ENCODE data around the gene ADORA2B. TPM values are rescaled to one million over a fixed set of nuclear protein-coding genes. Genes with fewer than 3 reads are reported as not detected.
"Not testable (repeated sequence)": the region's sequence is repeated elsewhere in the genome, so short reads cannot be mapped to it uniquely, and the experiment has no call there.

ADORA2B gene
- total RNA-seq, 2 experiments from 2014 or later = 0.13 to 0.40 TPM

- Mint-ChIP-seq H3K36me3 (ENCODE audit: low read depth) (no peaks in the 10 kb centered on the region), H3K27me3 (peaks cover 41% of the 10 kb centered on the region), H3K4me3 (no peak overlapping the region), H3K4me1 (peaks cover 3% of the 10 kb centered on the region), H3K9me3 (no peaks in the 10 kb centered on the region), H3K27ac (no peak overlapping the region)
- POLR2A ChIA-PET = interaction anchor here (1.5 kb wide), 1 partner anchor 9 kb away, joined by 5 read pairs; no protein-coding TSS in a partner anchor
- CTCF ChIA-PET = no interaction called here
- DNase-seq = no peak
Measured at GRCh38 chr17:15967706-15968399, 22.9 kb downstream of the ADORA2B start.

GRCh38 chr17:15969463-15969862 lies 24.5 kb downstream of the ADORA2B start:
- no peak overlapping the region for H3K4me3 Mint-ChIP-seq
- H3K36me3 Mint-ChIP-seq (ENCODE audit: low read depth) = no peaks in the 10 kb centered on the region
- POLR2A ChIA-PET = interaction anchor here (1.5 kb wide), 1 partner anchor 10 kb away, joined by 5 read pairs; no protein-coding TSS in a partner anchor
- H3K27me3 Mint-ChIP-seq = peaks cover 33% of the 10 kb centered on the region
- H3K27ac Mint-ChIP-seq = no peak overlapping the region
- CTCF ChIA-PET = no interaction called here
- H3K4me1 Mint-ChIP-seq = peaks cover 3% of the 10 kb centered on the region
- DNase-seq = no peak
- H3K9me3 Mint-ChIP-seq = no peaks in the 10 kb centered on the region

- Mint-ChIP-seq H3K27me3 (peaks cover 28% of the 10 kb centered on the region), H3K4me3 (no peak overlapping the region), H3K36me3 (ENCODE audit: low read depth) (no peaks in the 10 kb centered on the region), H3K9me3 (no peaks in the 10 kb centered on the region), H3K27ac (no peak overlapping the region), H3K4me1 (peaks cover 3% of the 10 kb centered on the region)
- ChIA-PET POLR2A (interaction anchor here (1.0 kb wide), 1 partner anchor 12 kb away, joined by 4 read pairs; no protein-coding TSS in a partner anchor), CTCF (no interaction called here)
- DNase-seq = no peak
Measured at GRCh38 chr17:15970500-15970899, 25.6 kb downstream of the ADORA2B start.

GRCh38 chr17:15971098-15971678 lies 26.3 kb downstream of the ADORA2B start:
- Mint-ChIP-seq H3K9me3 (no peaks in the 10 kb centered on the region), H3K36me3 (ENCODE audit: low read depth) (no peaks in the 10 kb centered on the region), H3K27ac (no peak overlapping the region), H3K27me3 (peaks cover 25% of the 10 kb centered on the region), H3K4me1 (peaks cover 3% of the 10 kb centered on the region), H3K4me3 (no peak overlapping the region)
- ChIA-PET CTCF (no interaction called here), POLR2A (no interaction called here)
- DNase-seq = no peak

GRCh38 chr17:15971882-15972281 lies 27.0 kb downstream of the ADORA2B start:
- Mint-ChIP-seq H3K4me1 (no peaks in the 10 kb centered on the region), H3K27ac (no peak overlapping the region), H3K9me3 (no peaks in the 10 kb centered on the region), H3K36me3 (ENCODE audit: low read depth) (no peaks in the 10 kb centered on the region), H3K27me3 (peaks cover 21% of the 10 kb centered on the region), H3K4me3 (no peak overlapping the region)
- DNase-seq = no peak
- ChIA-PET POLR2A (no interaction called here), CTCF (no interaction called here)

- CTCF ChIA-PET = no interaction called here
- Mint-ChIP-seq H3K36me3 (ENCODE audit: low read depth) (no peaks in the 10 kb centered on the region), H3K4me1 (no peaks in the 10 kb centered on the region), H3K27ac (no peak overlapping the region), H3K4me3 (no peak overlapping the region), H3K9me3 (no peaks in the 10 kb centered on the region), H3K27me3 (peaks cover 21% of the 10 kb centered on the region)
- POLR2A ChIA-PET = no interaction called here
- DNase-seq = no peak
Measured at GRCh38 chr17:15972497-15972951, 27.6 kb downstream of the ADORA2B start.

GRCh38 chr17:15973016-15973415 lies 28.1 kb downstream of the ADORA2B start:
- Mint-ChIP-seq H3K27ac (no peak overlapping the region), H3K4me1 (no peaks in the 10 kb centered on the region), H3K27me3 (peaks cover 17% of the 10 kb centered on the region), H3K36me3 (ENCODE audit: low read depth) (peaks cover 2% of the 10 kb centered on the region), H3K9me3 (no peaks in the 10 kb centered on the region), H3K4me3 (no peak overlapping the region)
- CTCF ChIA-PET = no interaction called here
- no peak for DNase-seq
- POLR2A ChIA-PET = no interaction called here

GRCh38 chr17:15973834-15974233 lies 28.9 kb downstream of the ADORA2B start:
- peaks cover 3% of the 10 kb centered on the region for H3K36me3 Mint-ChIP-seq (ENCODE audit: low read depth)
- H3K4me3 Mint-ChIP-seq = no peak overlapping the region
- ChIA-PET POLR2A (no interaction called here), CTCF (no interaction called here)
- no peaks in the 10 kb centered on the region for H3K4me1 Mint-ChIP-seq
- no peak overlapping the region for H3K27ac Mint-ChIP-seq
- no peak for DNase-seq
- no peaks in the 10 kb centered on the region for H3K9me3 Mint-ChIP-seq
- peaks cover 14% of the 10 kb centered on the region for H3K27me3 Mint-ChIP-seq

GRCh38 chr17:15977894-15978293 lies 33.0 kb downstream of the ADORA2B start:
- CTCF ChIA-PET = no interaction called here
- Mint-ChIP-seq H3K27ac (no peak overlapping the region), H3K36me3 (ENCODE audit: low read depth) (peaks cover 17% of the 10 kb centered on the region), H3K9me3 (no peaks in the 10 kb centered on the region), H3K4me3 (no peak overlapping the region), H3K27me3 (no peaks in the 10 kb centered on the region), H3K4me1 (peaks cover 17% of the 10 kb centered on the region)
- POLR2A ChIA-PET = no interaction called here
- no peak for DNase-seq

GRCh38 chr17:15978606-15979005 lies 33.7 kb downstream of the ADORA2B start:
- peaks cover 17% of the 10 kb centered on the region for H3K4me1 Mint-ChIP-seq
- no peak for DNase-seq
- ChIA-PET CTCF (no interaction called here), POLR2A (no interaction called here)
- H3K4me3 Mint-ChIP-seq = no peak overlapping the region
- H3K36me3 Mint-ChIP-seq (ENCODE audit: low read depth) = peaks cover 17% of the 10 kb centered on the region
- no peaks in the 10 kb centered on the region for H3K27me3 Mint-ChIP-seq
- no peaks in the 10 kb centered on the region for H3K9me3 Mint-ChIP-seq
- no peak overlapping the region for H3K27ac Mint-ChIP-seq

- POLR2A ChIA-PET, H3K27me3 Mint-ChIP-seq, DNase-seq, H3K27ac Mint-ChIP-seq, H3K9me3 Mint-ChIP-seq, H3K4me3 Mint-ChIP-seq, CTCF ChIA-PET: not testable (repeated sequence)
- peaks cover 17% of the 10 kb centered on the region for H3K4me1 Mint-ChIP-seq
- peaks cover 20% of the 10 kb centered on the region for H3K36me3 Mint-ChIP-seq (ENCODE audit: low read depth)
Measured at GRCh38 chr17:15979013-15979412, 34.1 kb downstream of the ADORA2B start.

- peaks cover 17% of the 10 kb centered on the region for H3K4me1 Mint-ChIP-seq
- H3K9me3 Mint-ChIP-seq = no peaks in the 10 kb centered on the region
- H3K36me3 Mint-ChIP-seq (ENCODE audit: low read depth) = peaks cover 20% of the 10 kb centered on the region
- ChIA-PET POLR2A (no interaction called here), CTCF (no interaction called here)
- H3K4me3 Mint-ChIP-seq = no peak overlapping the region
- no peaks in the 10 kb centered on the region for H3K27me3 Mint-ChIP-seq
- no peak for DNase-seq
- no peak overlapping the region for H3K27ac Mint-ChIP-seq
Measured at GRCh38 chr17:15981208-15981607, 36.3 kb downstream of the ADORA2B start.

- Mint-ChIP-seq H3K9me3 (no peaks in the 10 kb centered on the region), H3K4me1 (peaks cover 17% of the 10 kb centered on the region), H3K36me3 (ENCODE audit: low read depth) (peaks cover 20% of the 10 kb centered on the region), H3K27ac (no peak overlapping the region), H3K4me3 (no peak overlapping the region), H3K27me3 (no peaks in the 10 kb centered on the region)
- no peak for DNase-seq
- ChIA-PET POLR2A (no interaction called here), CTCF (no interaction called here)
Measured at GRCh38 chr17:15981646-15982580, 37.0 kb downstream of the ADORA2B start.

All from activated CD4-positive, alpha-beta memory T cell treated with anti-CD3 and anti-CD28 coated beads, Interleukin-2, amount 10 ng/mL, durations not matched to agents 7 days and 5 days (primary cell).